Endothelial cell of umbilical vein (primary cell): ENCODE data around the gene C1orf146. TPM values are rescaled to one million over a fixed set of nuclear protein-coding genes. Genes with fewer than 3 reads are reported as not detected.

Source experiments
- BruUV-seq: library from RNA; stranded (reverse); fragments of 400-500 nt; replicated peaks from 2 replicates; lab custom pipeline; 2021; lab: Mats Ljungman, UMichigan
- CTCF ChIA-PET: fragments of 300-600, 350-600 bp; sonication (Branson Sonifier 250); formaldehyde crosslinking; loops from one replicate; lab custom pipeline; 2021; ENCODE audit warnings: antibody characterized with exemption, inconsistent platforms; lab: Charles Lee
- POLR2A ChIA-PET: fragments of 300-600, 350-600 bp; sonication (Branson Sonifier 250); formaldehyde crosslinking; loops from one replicate; lab custom pipeline; 2021; ENCODE audit warnings: antibody characterized with exemption, inconsistent platforms; lab: Charles Lee
- DNase-seq: peaks from one replicate; pipeline ENCODE4 v3.0.0-alpha.2; 2011; ENCODE audit warnings: low read depth, low spot score
- FAIRE-seq: peaks from 2 replicates; lab custom pipeline; 2011; peaks lifted over from hg19 to GRCh38; lab: Jason Lieb, UNC
- H2AFZ ChIP-seq: 2 replicates; pipeline ENCODE4 v1.6.0; 2012; ENCODE audit warnings: low read depth, low read length, control low read depth, inconsistent platforms
- H3K27ac ChIP-seq: 2 replicates; pipeline ENCODE4 v1.5.1; 2011; ENCODE audit warnings: low read depth, mild to moderate bottlenecking, control low read depth, low read length, moderate library complexity; ENCODE audit not compliant: insufficient read depth
- H3K27me3 ChIP-seq, 2 experiments: 2 replicates each; pipeline versions ENCODE4 v1.6.0 to v1.6.1; 2011; ENCODE audit warnings: low read length in 2 of 2, mixed read lengths in 1 of 2; ENCODE audit not compliant: control insufficient read depth in 2 of 2, insufficient read depth in 2 of 2
- H3K36me3 ChIP-seq, 2 experiments: 2 replicates in 1 of 2; 3 replicates in 1 of 2; pipeline ENCODE4 v1.5.1; 2011; ENCODE audit warnings: low read length in 2 of 2, mild to moderate bottlenecking in 1 of 2, moderate library complexity in 1 of 2; ENCODE audit not compliant: control insufficient read depth in 2 of 2, insufficient read depth in 2 of 2; ENCODE audit errors: extremely low read depth in 1 of 2
- H3K4me1 ChIP-seq: 3 replicates; pipeline ENCODE4 v1.5.1; 2011; ENCODE audit warnings: mild to moderate bottlenecking, low read length; ENCODE audit not compliant: control insufficient read depth, insufficient read depth; ENCODE audit errors: extremely low read depth
- H3K4me2 ChIP-seq: 2 replicates; pipeline ENCODE4 v1.6.1; 2011; ENCODE audit warnings: low read length, control low read depth, mixed read lengths; ENCODE audit not compliant: insufficient read depth
- H3K4me3 ChIP-seq, 3 experiments: fragments of 200-600 bp in 1 of 3; sonication (generic), shearing (Covaris generic) in 1 of 3; replicated peaks in 1 of 3; 2 replicates each; pipeline ENCODE4 v1.5.1; 2011 to 2016; ENCODE audit warnings: control low read depth in 3 of 3, low read length in 3 of 3, mild to moderate bottlenecking in 2 of 3, inconsistent platforms in 1 of 3, low read depth in 1 of 3, moderate library complexity in 1 of 3; ENCODE audit not compliant: insufficient read depth in 1 of 3
- H3K79me2 ChIP-seq: 2 replicates; pipeline ENCODE4 v1.6.0; 2012; ENCODE audit warnings: low read length, inconsistent platforms; ENCODE audit not compliant: control insufficient read depth, insufficient read depth
- H3K9ac ChIP-seq: replicated peaks from 2 replicates; pipeline ENCODE3; 2011; ENCODE audit warnings: low read length, control low read depth; ENCODE audit not compliant: insufficient read depth; ENCODE audit errors: extremely low read depth
- H3K9me1 ChIP-seq: replicated peaks from 3 replicates; pipeline ENCODE4 v1.6.0; 2011; ENCODE audit warnings: mild to moderate bottlenecking, low read length; ENCODE audit not compliant: control insufficient read depth, insufficient read depth; ENCODE audit errors: extremely low read depth
- H3K9me3 ChIP-seq: replicated peaks from 2 replicates; pipeline ENCODE4 v1.5.1; 2012; ENCODE audit warnings: low read length, inconsistent platforms; ENCODE audit not compliant: control insufficient read depth, insufficient read depth
- H4K20me1 ChIP-seq: replicated peaks from 2 replicates; pipeline ENCODE3; 2011; ENCODE audit warnings: mild to moderate bottlenecking, low read length; ENCODE audit not compliant: control insufficient read depth, insufficient read depth; ENCODE audit errors: extremely low read depth
- POLR2AphosphoS5 ChIP-seq: IDR thresholded peaks from 2 replicates; pipeline ENCODE4 v1.6.1; 2012; ENCODE audit warnings: low read depth, mild to moderate bottlenecking, control low read depth, low read length, moderate library complexity; ENCODE audit not compliant: insufficient read depth
- dilution Hi-C: fragments of 300-500 bp; cut with MboI; formaldehyde crosslinking; loops from one replicate; pipeline ENCODE4 v1.15.0; 2019; ENCODE audit warnings: low sequenced_read_pairs; ENCODE audit not compliant: extremely low pct_ligation_motif_present
- intact Hi-C: fragments of 100-400 bp; cut with micrococcal nuclease; formaldehyde crosslinking; loops from one replicate; pipeline ENCODE4 v1.10.0; 2022
- polyA plus RNA-seq, 4 experiments: library from polyadenylated mRNA; depleted of rRNA in 3 of 4; stranded (reverse) in 3 of 4; unstranded in 1 of 4; fragments of >200 nt; gene quantifications; 2 replicates each; pipeline versions ENCODE4 v1.2.1 to v1.2.3, GENCODE V29; 2011 to 2012; ENCODE audit warnings: missing spikeins in 1 of 4
- total RNA-seq: library from RNA; stranded (reverse); gene quantifications from 2 replicates; pipeline ENCODE4 v1.2.3, GENCODE V29; 2021
- TF ChIP-seq, protein P1 (sequence below), 2 donors: IDR thresholded peaks; 1 replicate in 1 of 2; 2 replicates in 1 of 2; pipeline ENCODE4 v1.5.1; 2011; ENCODE audit warnings: low read length in 2 of 2, mild to moderate bottlenecking in 2 of 2, moderate library complexity in 2 of 2, control low read depth in 1 of 2, inconsistent platforms in 1 of 2, low read depth in 1 of 2; ENCODE audit not compliant: insufficient read depth in 1 of 2; ENCODE audit errors: extremely low read depth in 1 of 2

The C1orf146 gene
- total and polyA plus RNA-seq, 2 donors (not counting 3 experiments of a cell fraction or from before 2014, with no cell fraction given): not detected

DNA sequence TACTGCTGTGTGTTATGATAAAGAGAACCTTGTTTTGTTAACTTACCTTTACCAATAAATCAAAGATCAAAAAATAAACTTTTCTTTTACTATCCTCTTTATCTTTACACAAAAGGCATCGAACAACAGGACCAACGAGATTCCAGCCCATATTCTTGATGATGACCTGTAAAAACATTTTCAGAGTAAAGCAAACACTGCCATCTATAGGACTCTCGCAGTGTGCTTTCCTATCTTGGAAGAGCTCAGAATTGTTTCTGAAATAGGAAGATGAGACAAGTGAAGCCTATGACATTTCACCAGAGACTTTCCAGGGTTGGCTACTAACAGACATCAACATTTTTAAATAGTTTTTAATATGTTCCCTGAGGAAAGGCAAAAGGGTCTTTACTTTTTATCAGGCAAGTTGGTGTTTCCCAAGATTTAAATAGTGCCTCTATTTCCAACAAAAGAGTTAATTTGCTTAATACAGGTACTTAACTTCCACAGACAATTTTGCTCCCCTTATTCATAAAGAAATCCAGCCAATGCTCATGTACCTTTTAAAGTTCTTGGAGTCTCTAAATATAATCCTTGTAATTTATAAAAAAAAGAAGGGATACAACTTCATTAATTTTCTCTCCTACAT, 73.8 kb downstream of the C1orf146 start:
- H3K4me3 ChIP-seq: no peak overlapping the region
- H4K20me1 ChIP-seq: no peaks in the 10 kb centered on the region
- H3K4me1 ChIP-seq: no peaks in the 10 kb centered on the region
- CTCF ChIA-PET: interaction anchor here (0.5 to 8.8 kb wide), 83 partner anchors 9 to 1126 kb away, joined by 3 to 232 read pairs (median 4); partner anchors contain the start of genes BTBD8, HFM1 and TGFBR3
- H3K27me3 ChIP-seq: no peaks in the 10 kb centered on the region
- no peaks in the 10 kb centered on the region for H3K79me2 ChIP-seq
- TF ChIP-seq POLR2AphosphoS5: no peak
- TF ChIP-seq, protein P1, sequence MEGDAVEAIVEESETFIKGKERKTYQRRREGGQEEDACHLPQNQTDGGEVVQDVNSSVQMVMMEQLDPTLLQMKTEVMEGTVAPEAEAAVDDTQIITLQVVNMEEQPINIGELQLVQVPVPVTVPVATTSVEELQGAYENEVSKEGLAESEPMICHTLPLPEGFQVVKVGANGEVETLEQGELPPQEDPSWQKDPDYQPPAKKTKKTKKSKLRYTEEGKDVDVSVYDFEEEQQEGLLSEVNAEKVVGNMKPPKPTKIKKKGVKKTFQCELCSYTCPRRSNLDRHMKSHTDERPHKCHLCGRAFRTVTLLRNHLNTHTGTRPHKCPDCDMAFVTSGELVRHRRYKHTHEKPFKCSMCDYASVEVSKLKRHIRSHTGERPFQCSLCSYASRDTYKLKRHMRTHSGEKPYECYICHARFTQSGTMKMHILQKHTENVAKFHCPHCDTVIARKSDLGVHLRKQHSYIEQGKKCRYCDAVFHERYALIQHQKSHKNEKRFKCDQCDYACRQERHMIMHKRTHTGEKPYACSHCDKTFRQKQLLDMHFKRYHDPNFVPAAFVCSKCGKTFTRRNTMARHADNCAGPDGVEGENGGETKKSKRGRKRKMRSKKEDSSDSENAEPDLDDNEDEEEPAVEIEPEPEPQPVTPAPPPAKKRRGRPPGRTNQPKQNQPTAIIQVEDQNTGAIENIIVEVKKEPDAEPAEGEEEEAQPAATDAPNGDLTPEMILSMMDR (IDR thresholded peaks at IDR 0.05; ENCODE audit: extremely low read depth in 1 of 2, insufficient read depth in 1 of 2, low read depth in 1 of 2, low read length in 2 of 2): peak; percentile 59 to 62
- no peak overlapping the region for H2AFZ ChIP-seq
- dilution Hi-C loops (no loop called here), intact Hi-C loops (loop anchor here (1.0 to 10.0 kb wide), 6 partner anchors 207 to 1009 kb away; partner anchors contain the start of gene BTBD8)
- H3K9ac ChIP-seq: no peak overlapping the region
- POLR2A ChIA-PET: no interaction called here
- no peak overlapping the region for H3K27ac ChIP-seq
- H3K9me3 ChIP-seq: no peaks in the 10 kb centered on the region
- H3K9me1 ChIP-seq: no peaks in the 10 kb centered on the region
- peak; percentile 75 for DNase-seq
- peak; percentile 93 for FAIRE-seq
- peaks cover 4 to 11% of the 10 kb centered on the region in 2 experiments for H3K36me3 ChIP-seq
- H3K4me2 ChIP-seq: no peak overlapping the region
- BruUV-seq: no TSS peak

Other genes with a start within 250 kb of the C1orf146 start
- 8.7 and 11.2 TPM in 2 replicates for gene EPHX4, start 187.9 kb upstream of the C1orf146 start, total RNA-seq
- gene EPHX4, start 187.9 kb upstream of the C1orf146 start, polyA plus RNA-seq: 4.3 and 4.5 TPM in 2 replicates
- not detected in 2 replicates for gene SETSIP, start 142.5 kb upstream of the C1orf146 start, total RNA-seq
- not detected in 2 replicates for gene SETSIP, start 142.5 kb upstream of the C1orf146 start, polyA plus RNA-seq
- 1.5 and 1.7 TPM in 2 replicates for gene BTBD8, start 137.6 kb upstream of the C1orf146 start, total RNA-seq
- gene BTBD8, start 137.6 kb upstream of the C1orf146 start, polyA plus RNA-seq: 0.24 and 0.36 TPM in 2 replicates
- 13.2 and 13.7 TPM in 2 replicates for gene GLMN, start 81.1 kb downstream of the C1orf146 start, total RNA-seq
- 1.2 and 2.4 TPM in 2 replicates for gene GLMN, start 81.1 kb downstream of the C1orf146 start, polyA plus RNA-seq
- gene RPAP2, start 81.1 kb downstream of the C1orf146 start, total RNA-seq: 23.5 and 24.9 TPM in 2 replicates
- 4.3 and 4.4 TPM in 2 replicates for gene RPAP2, start 81.1 kb downstream of the C1orf146 start, polyA plus RNA-seq